ENCODE measurements around the gene METTL25B. TPM values are rescaled to one million over a fixed set of nuclear protein-coding genes. Genes with fewer than 3 reads are reported as not detected.

METTL25B gene
- total RNA-seq, 1 experiment from 2014 or later, result 52.7 TPM

DNA sequence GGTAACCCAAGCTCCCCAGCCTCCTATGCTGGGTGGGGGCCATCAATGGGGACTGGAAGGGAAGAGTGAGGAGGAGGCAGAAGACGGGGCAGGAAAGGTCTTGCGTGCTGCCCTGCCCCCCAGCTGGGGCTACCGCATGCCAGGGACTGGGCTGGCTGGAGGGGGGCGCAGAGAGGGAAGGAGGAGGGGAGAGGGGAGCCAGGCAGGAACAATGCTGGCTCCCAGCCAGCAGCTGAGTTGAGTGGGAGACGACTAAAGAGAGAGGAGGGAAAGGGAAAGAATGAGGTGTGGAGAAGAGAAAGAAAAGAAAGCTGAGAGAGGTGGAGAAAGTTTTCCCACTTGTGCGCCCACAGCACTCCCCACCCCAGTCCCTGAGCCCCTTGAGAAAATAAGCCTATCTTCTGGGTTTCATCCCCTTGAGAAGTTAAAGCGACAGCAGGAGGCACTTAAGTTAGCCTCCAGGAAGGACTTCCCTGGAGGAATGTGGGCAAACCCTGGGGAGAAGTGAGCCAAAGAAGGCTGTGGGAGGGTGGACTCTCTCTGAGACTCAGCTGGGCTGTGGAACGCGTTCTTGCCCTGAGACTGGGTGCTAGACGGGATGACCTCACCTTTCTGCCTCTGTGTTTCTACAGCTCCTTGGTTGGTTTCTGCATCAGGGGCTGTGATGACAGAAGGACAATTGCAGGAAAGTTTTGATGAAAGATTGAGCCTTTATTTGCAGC, 38.2 kb upstream of the METTL25B start:
- Mint-ChIP-seq H3K27me3 (ENCODE audit: unreplicated experiment) (no peaks in the 10 kb centered on the region), H3K4me1 (ENCODE audit: low read depth, unreplicated experiment) (peaks cover 44% of the 10 kb centered on the region), H3K9me3 (ENCODE audit: low read depth, unreplicated experiment) (no peaks in the 10 kb centered on the region), H3K4me3 (ENCODE audit: low read depth, unreplicated experiment) (peak overlapping the region; percentile 15), H3K27ac (ENCODE audit: unreplicated experiment) (peak overlapping the region; percentile 2), H3K36me3 (ENCODE audit: insufficient read depth, unreplicated experiment) (no peaks in the 10 kb centered on the region)
- CTCF ChIA-PET, result interaction anchor here (0.6 to 7.2 kb wide), 25 partner anchors 9 to 237 kb away, joined by 3 to 199 read pairs (median 5); partner anchors contain the start of genes CRABP2, HDGF, ISG20L2 and METTL25B
- TF ChIP-seq, protein P1, sequence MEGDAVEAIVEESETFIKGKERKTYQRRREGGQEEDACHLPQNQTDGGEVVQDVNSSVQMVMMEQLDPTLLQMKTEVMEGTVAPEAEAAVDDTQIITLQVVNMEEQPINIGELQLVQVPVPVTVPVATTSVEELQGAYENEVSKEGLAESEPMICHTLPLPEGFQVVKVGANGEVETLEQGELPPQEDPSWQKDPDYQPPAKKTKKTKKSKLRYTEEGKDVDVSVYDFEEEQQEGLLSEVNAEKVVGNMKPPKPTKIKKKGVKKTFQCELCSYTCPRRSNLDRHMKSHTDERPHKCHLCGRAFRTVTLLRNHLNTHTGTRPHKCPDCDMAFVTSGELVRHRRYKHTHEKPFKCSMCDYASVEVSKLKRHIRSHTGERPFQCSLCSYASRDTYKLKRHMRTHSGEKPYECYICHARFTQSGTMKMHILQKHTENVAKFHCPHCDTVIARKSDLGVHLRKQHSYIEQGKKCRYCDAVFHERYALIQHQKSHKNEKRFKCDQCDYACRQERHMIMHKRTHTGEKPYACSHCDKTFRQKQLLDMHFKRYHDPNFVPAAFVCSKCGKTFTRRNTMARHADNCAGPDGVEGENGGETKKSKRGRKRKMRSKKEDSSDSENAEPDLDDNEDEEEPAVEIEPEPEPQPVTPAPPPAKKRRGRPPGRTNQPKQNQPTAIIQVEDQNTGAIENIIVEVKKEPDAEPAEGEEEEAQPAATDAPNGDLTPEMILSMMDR (IDR thresholded peaks at IDR 0.05; ENCODE audit: unreplicated experiment), result no peak
- no TSS peak for BruUV-seq (replicated peaks)
- DNase-seq, result no peak
- intact Hi-C loops (cut with micrococcal nuclease; ENCODE audit: unreplicated experiment), result loop anchor here (1.0 to 10.0 kb wide), 4 partner anchors 15 to 200 kb away; partner anchors contain the start of genes CRABP2 and INSRR

DNA sequence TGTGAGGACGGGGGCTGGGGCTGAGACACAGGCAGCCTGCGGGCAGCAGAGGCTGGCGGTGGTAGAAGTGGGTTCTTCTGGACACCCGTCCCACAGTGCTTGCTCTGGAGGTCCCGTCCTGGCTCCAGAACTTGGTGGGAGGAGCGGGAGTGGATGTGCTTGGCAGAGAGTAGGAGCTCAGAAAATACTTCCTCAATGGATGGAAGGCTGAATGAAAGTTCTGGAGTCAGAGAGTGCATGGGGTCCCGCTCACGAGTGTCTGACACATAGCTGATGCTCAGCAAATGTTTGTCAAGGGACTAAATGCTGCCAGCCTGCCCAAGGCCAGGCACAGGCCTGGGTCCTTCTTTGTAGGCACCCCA, 37.6 kb upstream of the METTL25B start:
- intact Hi-C loops (cut with micrococcal nuclease; ENCODE audit: unreplicated experiment), result no loop called here
- H3K27ac Mint-ChIP-seq (ENCODE audit: unreplicated experiment), result no peak overlapping the region

DNA sequence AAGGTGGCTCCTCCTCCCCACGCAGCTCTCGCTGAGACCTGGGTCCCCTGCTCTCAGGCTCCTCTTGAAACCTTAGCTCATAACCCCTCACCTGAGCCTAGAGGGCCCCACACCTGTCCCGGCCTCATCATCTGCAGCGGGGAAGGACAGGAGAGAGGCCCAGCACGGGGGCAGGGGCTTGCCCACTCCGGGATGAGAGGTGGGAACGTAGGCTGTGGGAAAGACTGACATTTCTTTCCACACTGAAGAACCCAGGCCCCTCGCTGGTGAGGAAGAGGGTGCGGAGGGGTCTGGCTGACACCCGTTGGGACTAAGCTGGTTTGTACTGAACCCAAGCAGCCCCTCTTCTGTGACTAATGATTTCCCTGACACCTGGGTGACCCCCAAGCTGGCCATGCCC, 37.1 kb upstream of the METTL25B start:
- intact Hi-C loops (cut with micrococcal nuclease; ENCODE audit: unreplicated experiment), result no loop called here
- no peaks in the 10 kb centered on the region for H3K9me3 Mint-ChIP-seq (ENCODE audit: low read depth, unreplicated experiment)
- H3K27ac Mint-ChIP-seq (ENCODE audit: unreplicated experiment), result no peak overlapping the region
- no peak for DNase-seq
- H3K36me3 Mint-ChIP-seq (ENCODE audit: insufficient read depth, unreplicated experiment), result no peaks in the 10 kb centered on the region
- H3K4me3 Mint-ChIP-seq (ENCODE audit: low read depth, unreplicated experiment), result no peak overlapping the region
- CTCF ChIA-PET, result interaction anchor here (0.8 to 7.2 kb wide), 8 partner anchors 10 to 237 kb away, joined by 3 to 199 read pairs (median 19); partner anchors contain the start of genes CRABP2, ISG20L2, METTL25B and NTRK1
- peaks cover 44% of the 10 kb centered on the region for H3K4me1 Mint-ChIP-seq (ENCODE audit: low read depth, unreplicated experiment)
- H3K27me3 Mint-ChIP-seq (ENCODE audit: unreplicated experiment), result no peaks in the 10 kb centered on the region
- BruUV-seq (replicated peaks), result no TSS peak
- TF ChIP-seq, protein P1 (IDR thresholded peaks at IDR 0.05; ENCODE audit: unreplicated experiment), result no peak

More for the DNA sequence above, 37.6 kb upstream of the METTL25B start:
- CTCF ChIA-PET, result interaction anchor here (1.1 to 7.2 kb wide), 10 partner anchors 11 to 237 kb away, joined by 3 to 199 read pairs (median 23); partner anchors contain the start of genes CRABP2, ISG20L2, METTL25B and NTRK1
- peaks cover 44% of the 10 kb centered on the region for H3K4me1 Mint-ChIP-seq (ENCODE audit: low read depth, unreplicated experiment)
- H3K36me3 Mint-ChIP-seq (ENCODE audit: insufficient read depth, unreplicated experiment), result no peaks in the 10 kb centered on the region
- H3K4me3 Mint-ChIP-seq (ENCODE audit: low read depth, unreplicated experiment), result no peak overlapping the region
- no peaks in the 10 kb centered on the region for H3K9me3 Mint-ChIP-seq (ENCODE audit: low read depth, unreplicated experiment)
- DNase-seq, result no peak
- TF ChIP-seq, protein P1 (IDR thresholded peaks at IDR 0.05; ENCODE audit: unreplicated experiment), result no peak
- BruUV-seq (replicated peaks), result no TSS peak
- no peaks in the 10 kb centered on the region for H3K27me3 Mint-ChIP-seq (ENCODE audit: unreplicated experiment)

DNA sequence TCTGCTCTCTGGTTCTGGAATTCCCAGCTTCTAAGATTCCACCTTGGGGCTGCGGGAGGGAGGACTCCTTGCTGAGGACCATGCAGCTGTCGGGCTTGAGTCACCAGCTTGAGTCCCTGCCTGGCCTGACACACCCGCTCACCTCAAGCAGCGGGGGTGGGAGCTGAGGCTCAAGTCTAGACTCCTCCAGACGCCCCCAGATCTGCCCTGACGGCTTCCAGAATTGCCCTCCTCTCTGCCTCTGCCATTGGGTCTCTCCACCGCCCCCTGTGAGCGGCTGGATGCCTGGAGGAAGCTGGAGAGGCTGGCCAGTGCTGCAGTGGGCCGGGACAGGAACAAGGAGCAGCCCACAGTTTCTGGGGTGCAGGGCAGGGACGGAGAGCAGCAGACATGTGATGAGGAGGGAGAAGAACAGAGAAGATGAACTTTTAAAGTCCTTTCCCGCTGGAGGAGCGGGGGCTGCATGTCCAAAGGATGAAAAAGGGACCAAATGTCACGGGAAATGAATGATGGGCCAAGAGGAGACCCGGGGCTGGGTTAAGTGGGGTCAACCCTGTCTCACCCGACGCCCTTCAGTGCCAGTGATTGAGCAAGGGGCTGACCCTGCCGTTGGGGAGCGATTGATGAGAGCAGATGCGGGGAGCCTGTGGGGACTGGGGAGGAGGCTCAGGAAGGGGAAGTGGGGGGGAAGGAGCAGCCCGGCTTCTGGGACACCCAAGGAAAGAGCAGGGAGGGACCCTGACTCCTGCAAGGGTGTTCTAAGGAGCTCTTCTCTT, 36.4 kb upstream of the METTL25B start:
- intact Hi-C loops (cut with micrococcal nuclease; ENCODE audit: unreplicated experiment), result no loop called here
- DNase-seq, result peak; percentile 35
- CTCF ChIA-PET, result interaction anchor here (0.7 to 7.2 kb wide), 9 partner anchors 10 to 236 kb away, joined by 3 to 199 read pairs (median 3); partner anchors contain the start of genes CRABP2, ISG20L2, METTL25B and NTRK1
- Mint-ChIP-seq H3K27me3 (ENCODE audit: unreplicated experiment) (no peaks in the 10 kb centered on the region), H3K27ac (ENCODE audit: unreplicated experiment) (peak overlapping the region; percentile 3), H3K4me3 (ENCODE audit: low read depth, unreplicated experiment) (peak overlapping the region; percentile 39), H3K36me3 (ENCODE audit: insufficient read depth, unreplicated experiment) (no peaks in the 10 kb centered on the region), H3K4me1 (ENCODE audit: low read depth, unreplicated experiment) (peaks cover 44% of the 10 kb centered on the region), H3K9me3 (ENCODE audit: low read depth, unreplicated experiment) (no peaks in the 10 kb centered on the region)
- no TSS peak for BruUV-seq (replicated peaks)
- TF ChIP-seq, protein P1 (IDR thresholded peaks at IDR 0.05; ENCODE audit: unreplicated experiment), result no peak

Data from Calu3 (cell line).